Adipocyte (in vitro differentiated cells): ENCODE data around the gene LGR6.
A peak's percentile ranks its signal among the peaks of the same experiment; 100 is the strongest.
"Not testable (repeated sequence)": the region's sequence is repeated elsewhere in the genome, so short reads cannot be mapped to it uniquely, and the experiment has no call there.

ENCODE experiments used
- DNase-seq: peaks from one replicate; pipeline ENCODE4 v3.0.0-alpha.2; 2015; ENCODE audit warnings: low read depth
- H3K27me3 ChIP-seq: replicated peaks from 2 replicates; pipeline ENCODE4 v1.7.0; 2013; ENCODE audit warnings: mild to moderate bottlenecking, low read length, moderate library complexity; ENCODE audit not compliant: control insufficient read depth, insufficient read depth
- H3K36me3 ChIP-seq: 2 replicates; pipeline ENCODE4 v1.7.0; 2013; ENCODE audit warnings: low read length, mild to moderate bottlenecking, moderate library complexity; ENCODE audit not compliant: control insufficient read depth, insufficient read depth, severe bottlenecking
- H3K4me1 ChIP-seq: 2 replicates; pipeline ENCODE4 v1.7.0; 2013; ENCODE audit warnings: mild to moderate bottlenecking, low read length, moderate library complexity; ENCODE audit not compliant: control insufficient read depth, insufficient read depth
- H3K4me3 ChIP-seq: 2 replicates; pipeline ENCODE4 v1.7.0; 2013; ENCODE audit warnings: mild to moderate bottlenecking, low read length, moderate library complexity
- H3K9ac ChIP-seq: 2 replicates; pipeline ENCODE4 v1.7.0; 2013; ENCODE audit warnings: mild to moderate bottlenecking, low read length, moderate library complexity
- H3K9me3 ChIP-seq: 2 replicates; pipeline ENCODE4 v1.7.0; 2013; ENCODE audit warnings: mild to moderate bottlenecking, low read length, moderate library complexity; ENCODE audit not compliant: control insufficient read depth

The LGR6 gene, protein sequence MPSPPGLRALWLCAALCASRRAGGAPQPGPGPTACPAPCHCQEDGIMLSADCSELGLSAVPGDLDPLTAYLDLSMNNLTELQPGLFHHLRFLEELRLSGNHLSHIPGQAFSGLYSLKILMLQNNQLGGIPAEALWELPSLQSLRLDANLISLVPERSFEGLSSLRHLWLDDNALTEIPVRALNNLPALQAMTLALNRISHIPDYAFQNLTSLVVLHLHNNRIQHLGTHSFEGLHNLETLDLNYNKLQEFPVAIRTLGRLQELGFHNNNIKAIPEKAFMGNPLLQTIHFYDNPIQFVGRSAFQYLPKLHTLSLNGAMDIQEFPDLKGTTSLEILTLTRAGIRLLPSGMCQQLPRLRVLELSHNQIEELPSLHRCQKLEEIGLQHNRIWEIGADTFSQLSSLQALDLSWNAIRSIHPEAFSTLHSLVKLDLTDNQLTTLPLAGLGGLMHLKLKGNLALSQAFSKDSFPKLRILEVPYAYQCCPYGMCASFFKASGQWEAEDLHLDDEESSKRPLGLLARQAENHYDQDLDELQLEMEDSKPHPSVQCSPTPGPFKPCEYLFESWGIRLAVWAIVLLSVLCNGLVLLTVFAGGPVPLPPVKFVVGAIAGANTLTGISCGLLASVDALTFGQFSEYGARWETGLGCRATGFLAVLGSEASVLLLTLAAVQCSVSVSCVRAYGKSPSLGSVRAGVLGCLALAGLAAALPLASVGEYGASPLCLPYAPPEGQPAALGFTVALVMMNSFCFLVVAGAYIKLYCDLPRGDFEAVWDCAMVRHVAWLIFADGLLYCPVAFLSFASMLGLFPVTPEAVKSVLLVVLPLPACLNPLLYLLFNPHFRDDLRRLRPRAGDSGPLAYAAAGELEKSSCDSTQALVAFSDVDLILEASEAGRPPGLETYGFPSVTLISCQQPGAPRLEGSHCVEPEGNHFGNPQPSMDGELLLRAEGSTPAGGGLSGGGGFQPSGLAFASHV

GRCh38 chr1:202193614-202194327 lies at the start of gene LGR6:
TSS of gene LGR6 (plus strand) at chr1:202193799. CDS start at chr1:202193990, 191 bp downstream.
- DNase-seq, result peak; percentile 35
- Histone ChIP-seq H3K9me3 (no peaks in the 10 kb centered on the region), H3K9ac (no peak within 1 kb of the TSS), H3K27me3 (peaks cover 64% of the 10 kb centered on the region), H3K4me1 (no peaks in the 10 kb centered on the region), H3K36me3 (no peaks in the 10 kb centered on the region), H3K4me3 (no peak within 1 kb of the TSS)

DNA sequence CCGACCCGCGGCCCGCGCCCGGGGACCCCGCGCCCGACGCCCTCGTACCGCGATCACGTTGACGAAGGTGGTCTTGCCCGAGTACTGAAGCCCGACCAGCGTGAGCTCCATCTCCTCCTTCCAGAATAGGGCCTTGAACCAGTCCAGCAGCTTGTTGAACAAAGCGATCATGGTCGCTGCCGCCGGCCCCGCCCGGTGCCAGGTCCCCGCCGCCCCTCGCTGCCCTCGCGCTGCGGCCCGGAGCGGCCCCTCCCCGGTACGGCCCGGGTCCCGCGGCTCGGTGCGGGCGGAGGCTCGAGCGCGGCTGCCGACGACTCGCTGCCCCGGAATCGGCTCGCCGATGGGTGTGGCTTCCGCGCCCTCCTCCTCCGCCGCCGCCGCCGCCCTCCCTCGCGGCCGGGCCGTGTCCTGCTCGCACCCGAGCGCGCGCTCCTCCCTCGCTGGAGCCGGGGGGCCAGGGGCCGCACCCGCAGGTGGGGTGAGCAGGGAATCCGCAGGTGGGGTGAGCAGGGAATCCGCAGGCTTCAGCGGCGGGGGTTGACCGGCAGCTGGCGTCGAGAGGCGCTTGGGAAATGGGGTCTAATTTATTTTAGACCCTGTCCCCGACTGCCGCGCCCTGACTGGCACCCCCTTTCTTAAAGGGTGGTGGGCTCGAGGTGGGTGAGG lies 49.1 kb upstream of the LGR6 start, which contains the start of gene ARL8A:
TSS of gene ARL8A (minus strand) at position 336 of the 666 bp plus-strand sequence. CDS start at position 171, 165 bp downstream.
- Histone ChIP-seq H3K27me3 (no peaks in the 10 kb centered on the region), H3K9me3 (no peaks in the 10 kb centered on the region), H3K4me1 (peaks cover 16% of the 10 kb centered on the region), H3K4me3 (peak within 1 kb of the TSS; percentile 98), H3K9ac (peak within 1 kb of the TSS; percentile 96), H3K36me3 (no peaks in the 10 kb centered on the region)
- peak; percentile 81 for DNase-seq

GRCh38 chr1:202145068-202145743 lies 48.4 kb upstream of the LGR6 start:
- H3K4me3 ChIP-seq, result peak overlapping the region; percentile 98
- H3K4me1 ChIP-seq, result peaks cover 16% of the 10 kb centered on the region
- no peaks in the 10 kb centered on the region for H3K36me3 ChIP-seq
- no peaks in the 10 kb centered on the region for H3K9me3 ChIP-seq
- DNase-seq, result peak; percentile 29
- no peaks in the 10 kb centered on the region for H3K27me3 ChIP-seq
- peak overlapping the region; percentile 96 for H3K9ac ChIP-seq

DNA sequence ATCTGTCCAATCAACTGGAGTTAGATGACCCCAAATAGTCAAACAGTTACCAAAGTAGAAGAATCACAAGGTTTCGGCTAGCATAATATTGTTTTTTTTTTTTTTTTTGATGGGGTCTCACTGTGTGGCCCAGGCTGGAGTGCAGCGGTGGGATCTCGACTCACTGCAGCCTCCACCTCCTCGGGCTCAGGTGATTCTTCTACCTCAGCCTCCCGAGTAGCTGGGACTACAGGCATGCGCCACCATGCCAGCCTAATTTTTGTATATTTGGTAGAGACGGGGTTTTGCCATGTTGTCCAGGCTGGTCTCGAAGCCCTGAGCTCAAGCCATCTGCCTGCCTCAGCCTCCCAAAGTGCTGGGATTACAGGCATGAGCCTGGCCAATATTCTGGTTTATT lies 47.9 kb upstream of the LGR6 start:
- not testable (repeated sequence) for H3K27me3 ChIP-seq, DNase-seq, H3K9me3 ChIP-seq, H3K36me3 ChIP-seq
- Histone ChIP-seq H3K4me1 (peaks cover 16% of the 10 kb centered on the region), H3K9ac (peak overlapping the region; percentile 96), H3K4me3 (peak overlapping the region; percentile 98)

DNA sequence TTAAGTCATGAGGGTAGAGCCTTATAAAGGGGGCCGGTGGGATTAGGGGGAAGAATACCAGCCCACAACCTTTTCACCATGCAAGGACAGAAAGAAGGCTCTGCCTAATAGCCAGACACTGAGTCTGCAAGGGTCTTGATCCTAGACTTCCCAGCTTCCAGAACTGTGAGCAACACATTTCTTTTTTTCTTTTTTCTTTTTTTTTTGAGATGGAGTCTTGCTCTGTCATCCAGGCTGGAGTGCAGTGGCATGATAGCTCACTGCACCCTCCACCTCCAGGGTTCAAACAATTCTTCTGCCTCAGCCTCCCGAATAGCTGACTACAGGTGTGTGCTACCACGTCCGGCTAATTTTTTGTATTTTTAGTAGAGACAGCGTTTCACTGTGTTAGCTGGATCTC lies 47.3 kb upstream of the LGR6 start:
- peaks cover 16% of the 10 kb centered on the region for H3K4me1 ChIP-seq
- DNase-seq, result no peak
- H3K4me3 ChIP-seq, result no peak overlapping the region
- H3K36me3 ChIP-seq, result no peaks in the 10 kb centered on the region
- no peaks in the 10 kb centered on the region for H3K27me3 ChIP-seq
- no peaks in the 10 kb centered on the region for H3K9me3 ChIP-seq
- H3K9ac ChIP-seq, result no peak overlapping the region

DNA sequence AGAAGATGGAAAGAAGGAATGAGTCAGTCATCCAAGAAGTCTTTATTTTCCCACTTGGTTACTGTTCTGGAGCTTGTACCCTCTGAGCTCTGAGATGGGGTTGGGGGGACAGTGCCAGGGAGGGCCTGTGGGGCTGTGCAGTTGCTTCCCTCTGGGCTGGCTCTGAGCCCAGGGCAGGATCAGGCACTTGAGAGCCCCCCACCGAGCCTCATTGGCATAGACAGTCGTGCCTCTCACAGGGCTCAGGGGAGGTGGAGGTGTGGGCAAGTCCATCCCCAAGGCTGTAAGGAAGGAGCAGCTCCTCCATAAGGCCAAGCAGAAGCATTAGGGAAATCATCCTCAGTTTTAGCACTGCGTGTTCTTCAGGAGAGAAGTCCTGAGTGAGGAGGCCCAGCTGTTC lies 46.6 kb upstream of the LGR6 start:
- Histone ChIP-seq H3K4me3 (no peak overlapping the region), H3K9me3 (no peaks in the 10 kb centered on the region), H3K4me1 (peaks cover 16% of the 10 kb centered on the region), H3K36me3 (no peaks in the 10 kb centered on the region), H3K9ac (no peak overlapping the region), H3K27me3 (no peaks in the 10 kb centered on the region)
- DNase-seq, result no peak

- no peak for DNase-seq
- Histone ChIP-seq H3K4me3 (no peak overlapping the region), H3K36me3 (no peaks in the 10 kb centered on the region), H3K4me1 (peaks cover 5% of the 10 kb centered on the region), H3K27me3 (peaks cover 2% of the 10 kb centered on the region), H3K9ac (no peak overlapping the region), H3K9me3 (no peaks in the 10 kb centered on the region)
Observed at GRCh38 chr1:202148391-202148790, 45.2 kb upstream of the LGR6 start.

DNA sequence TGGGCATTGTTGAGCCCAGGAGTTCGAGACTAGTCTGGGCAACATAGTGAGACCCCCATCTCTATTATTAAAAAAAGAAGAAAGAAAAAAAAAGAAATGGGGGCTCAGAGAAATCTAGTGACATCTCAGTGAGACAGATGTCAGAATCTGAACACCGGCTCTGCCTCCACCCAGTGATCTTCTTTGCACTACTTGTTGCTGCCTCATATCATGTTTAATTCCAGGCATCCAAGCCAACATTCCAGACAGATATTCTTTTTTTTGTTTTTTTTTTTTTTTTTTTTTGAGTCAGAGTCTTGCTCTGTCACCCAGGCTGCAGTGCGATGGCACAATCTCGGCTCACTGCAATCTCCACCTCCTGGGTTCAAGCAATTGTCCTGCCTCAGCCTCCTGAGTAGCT lies 44.0 kb upstream of the LGR6 start:
- Histone ChIP-seq H3K9ac (no peak overlapping the region), H3K27me3 (peaks cover 7% of the 10 kb centered on the region), H3K36me3 (no peaks in the 10 kb centered on the region), H3K4me3 (no peak overlapping the region), H3K9me3 (no peaks in the 10 kb centered on the region), H3K4me1 (peaks cover 6% of the 10 kb centered on the region)
- peak; percentile 35 for DNase-seq

GRCh38 chr1:202150187-202150586 lies 43.4 kb upstream of the LGR6 start:
- Histone ChIP-seq H3K9me3 (no peaks in the 10 kb centered on the region), H3K4me3 (no peak overlapping the region), H3K9ac (no peak overlapping the region), H3K27me3 (peaks cover 7% of the 10 kb centered on the region), H3K36me3 (no peaks in the 10 kb centered on the region), H3K4me1 (peaks cover 10% of the 10 kb centered on the region)
- DNase-seq, result no peak

DNA sequence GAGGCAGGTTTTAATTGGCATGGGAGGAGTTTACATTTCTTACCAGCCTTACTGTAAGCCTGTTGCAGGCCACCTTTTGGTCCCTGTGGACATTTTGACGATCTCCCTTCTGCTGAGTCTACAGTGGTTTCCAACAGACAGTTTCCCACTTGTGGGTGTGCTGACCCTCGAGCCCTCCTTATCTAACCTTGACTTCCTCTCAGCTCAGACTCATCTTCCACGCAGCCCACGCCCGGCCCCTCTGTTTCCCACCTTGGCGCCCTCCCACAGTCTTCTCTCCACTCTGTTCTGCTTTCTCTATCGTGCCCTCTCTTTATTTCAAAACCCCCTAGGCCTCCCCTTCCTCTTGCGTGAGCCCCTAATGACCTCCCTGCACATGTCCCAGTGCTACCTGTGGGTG lies 43.0 kb upstream of the LGR6 start:
- Histone ChIP-seq H3K9ac (no peak overlapping the region), H3K4me1 (peaks cover 8% of the 10 kb centered on the region), H3K4me3 (no peak overlapping the region), H3K9me3 (no peaks in the 10 kb centered on the region), H3K27me3 (peaks cover 7% of the 10 kb centered on the region), H3K36me3 (no peaks in the 10 kb centered on the region)
- DNase-seq, result no peak
